ENCODE results near the gene ATF7.
"Not testable (repeated sequence)": the region's sequence is repeated elsewhere in the genome, so short reads cannot be mapped to it uniquely, and the experiment has no call there.

The ATF7 gene

GRCh38 chr12:53599579-53599978 lies 26.6 kb downstream of the ATF7 start:
- no peaks in the 10 kb centered on the region for H3K79me2 ChIP-seq (ENCODE audit: insufficient read depth, low read length)
- H3K36me3 ChIP-seq (ENCODE audit: insufficient read depth, low read length): no peaks in the 10 kb centered on the region
- H3K27me3 ChIP-seq (ENCODE audit: insufficient read depth, low read length): no peaks in the 10 kb centered on the region
- H3K4me3 ChIP-seq (ENCODE audit: low read depth, low read length, poor library complexity, severe bottlenecking): no peak overlapping the region
- H3K9ac ChIP-seq (ENCODE audit: low read length): no peak overlapping the region
- peaks cover 35% of the 10 kb centered on the region for H3K4me1 ChIP-seq (ENCODE audit: insufficient read depth, low read length, severe bottlenecking)
- no peak overlapping the region for H2AFZ ChIP-seq (ENCODE audit: low read length)
- no peaks in the 10 kb centered on the region for H3F3A ChIP-seq (ENCODE audit: insufficient read depth, low read length)
- H3K9me3 ChIP-seq (ENCODE audit: low read length): no peaks in the 10 kb centered on the region
- H3K9me2 ChIP-seq (ENCODE audit: low read depth, low read length): no peaks in the 10 kb centered on the region
- no peak overlapping the region for H3K27ac ChIP-seq (ENCODE audit: low read depth, low read length, poor library complexity, severe bottlenecking)
- no peaks in the 10 kb centered on the region for H4K20me1 ChIP-seq (ENCODE audit: insufficient read depth, low read length)
- no peak overlapping the region for H3K4me2 ChIP-seq (ENCODE audit: low read length)
- TF ChIP-seq EZH2 (IDR thresholded peaks at IDR 0.05; ENCODE audit: borderline replicate concordance, low read length) (no peak), CTCF (IDR thresholded peaks at IDR 0.05; ENCODE audit: low read length) (peak; percentile 9; the same call in 1 of the 2 replicates)

- not testable (repeated sequence) for H4K20me1 ChIP-seq (ENCODE audit: insufficient read depth, low read length); H3K36me3 ChIP-seq (ENCODE audit: insufficient read depth, low read length); H3K4me3 ChIP-seq (ENCODE audit: low read depth, low read length, poor library complexity, severe bottlenecking); H3K79me2 ChIP-seq (ENCODE audit: insufficient read depth, low read length); H3K9ac ChIP-seq (ENCODE audit: low read length); H3F3A ChIP-seq (ENCODE audit: insufficient read depth, low read length); H3K4me2 ChIP-seq (ENCODE audit: low read length); H3K27me3 ChIP-seq (ENCODE audit: insufficient read depth, low read length); H2AFZ ChIP-seq (ENCODE audit: low read length); H3K27ac ChIP-seq (ENCODE audit: low read depth, low read length, poor library complexity, severe bottlenecking); H3K9me3 ChIP-seq (ENCODE audit: low read length); H3K9me2 ChIP-seq (ENCODE audit: low read depth, low read length)
- peaks cover 33% of the 10 kb centered on the region for H3K4me1 ChIP-seq (ENCODE audit: insufficient read depth, low read length, severe bottlenecking)
These were observed 27.2 kb downstream of the ATF7 start for GRCh38 chr12:53598971-53599370.

- TF ChIP-seq EZH2 (IDR thresholded peaks at IDR 0.05; ENCODE audit: borderline replicate concordance, low read length) (no peak), CTCF (IDR thresholded peaks at IDR 0.05; ENCODE audit: low read length) (no peak)
- Histone ChIP-seq H3K27me3 (ENCODE audit: insufficient read depth, low read length) (no peaks in the 10 kb centered on the region), H3K4me1 (ENCODE audit: insufficient read depth, low read length, severe bottlenecking) (peaks cover 13% of the 10 kb centered on the region), H3K27ac (ENCODE audit: low read depth, low read length, poor library complexity, severe bottlenecking) (no peak overlapping the region), H3K36me3 (ENCODE audit: insufficient read depth, low read length) (no peaks in the 10 kb centered on the region), H3K79me2 (ENCODE audit: insufficient read depth, low read length) (no peaks in the 10 kb centered on the region), H3K9ac (ENCODE audit: low read length) (no peak overlapping the region), H3K9me3 (ENCODE audit: low read length) (no peaks in the 10 kb centered on the region), H3F3A (ENCODE audit: insufficient read depth, low read length) (no peaks in the 10 kb centered on the region), H3K4me3 (ENCODE audit: low read depth, low read length, poor library complexity, severe bottlenecking) (no peak overlapping the region), H3K4me2 (ENCODE audit: low read length) (no peak overlapping the region), H3K9me2 (ENCODE audit: low read depth, low read length) (no peaks in the 10 kb centered on the region), H4K20me1 (ENCODE audit: insufficient read depth, low read length) (no peaks in the 10 kb centered on the region), H2AFZ (ENCODE audit: low read length) (no peak overlapping the region)
These were observed 29.2 kb downstream of the ATF7 start for GRCh38 chr12:53596920-53597363.

- H3F3A ChIP-seq (ENCODE audit: insufficient read depth, low read length): no peaks in the 10 kb centered on the region
- H3K27ac ChIP-seq (ENCODE audit: low read depth, low read length, poor library complexity, severe bottlenecking): no peak overlapping the region
- H2AFZ ChIP-seq (ENCODE audit: low read length): no peak overlapping the region
- no peak overlapping the region for H3K9ac ChIP-seq (ENCODE audit: low read length)
- H3K4me3 ChIP-seq (ENCODE audit: low read depth, low read length, poor library complexity, severe bottlenecking): no peak overlapping the region
- no peaks in the 10 kb centered on the region for H3K9me2 ChIP-seq (ENCODE audit: low read depth, low read length)
- no peaks in the 10 kb centered on the region for H3K36me3 ChIP-seq (ENCODE audit: insufficient read depth, low read length)
- no peak overlapping the region for H3K4me2 ChIP-seq (ENCODE audit: low read length)
- no peaks in the 10 kb centered on the region for H3K27me3 ChIP-seq (ENCODE audit: insufficient read depth, low read length)
- H3K79me2 ChIP-seq (ENCODE audit: insufficient read depth, low read length): no peaks in the 10 kb centered on the region
- H4K20me1 ChIP-seq (ENCODE audit: insufficient read depth, low read length): no peaks in the 10 kb centered on the region
- H3K9me3 ChIP-seq (ENCODE audit: low read length): no peaks in the 10 kb centered on the region
- peaks cover 3% of the 10 kb centered on the region for H3K4me1 ChIP-seq (ENCODE audit: insufficient read depth, low read length, severe bottlenecking)
- no peak for TF ChIP-seq EZH2 (IDR thresholded peaks at IDR 0.05; ENCODE audit: borderline replicate concordance, low read length)
- TF ChIP-seq CTCF (IDR thresholded peaks at IDR 0.05; ENCODE audit: low read length): no peak
These were observed 31.1 kb downstream of the ATF7 start for GRCh38 chr12:53594897-53595615.
